Keratinocyte (primary cell): ENCODE data around the gene SESTD1.

Experiments
- EZH2 ChIP-seq: IDR thresholded peaks from one replicate; pipeline ENCODE4 v1.6.1; 2012; ENCODE audit warnings: inconsistent platforms, mild to moderate bottlenecking, low read length, moderate library complexity
- TF ChIP-seq, protein P1 (sequence below), 3 experiments: IDR thresholded peaks in 1 of 3; conservative IDR thresholded peaks in 1 of 3; optimal IDR thresholded peaks in 1 of 3; 2 replicates in 2 of 3; 3 replicates in 1 of 3; pipeline versions ENCODE3 to v1.5.1; 2011; ENCODE audit warnings: low read length in 3 of 3, mild to moderate bottlenecking in 3 of 3, moderate library complexity in 2 of 3, control low read depth in 1 of 3, inconsistent platforms in 1 of 3; ENCODE audit not compliant: insufficient read depth in 2 of 3; ENCODE audit errors: extremely low read depth in 1 of 3

DNA sequence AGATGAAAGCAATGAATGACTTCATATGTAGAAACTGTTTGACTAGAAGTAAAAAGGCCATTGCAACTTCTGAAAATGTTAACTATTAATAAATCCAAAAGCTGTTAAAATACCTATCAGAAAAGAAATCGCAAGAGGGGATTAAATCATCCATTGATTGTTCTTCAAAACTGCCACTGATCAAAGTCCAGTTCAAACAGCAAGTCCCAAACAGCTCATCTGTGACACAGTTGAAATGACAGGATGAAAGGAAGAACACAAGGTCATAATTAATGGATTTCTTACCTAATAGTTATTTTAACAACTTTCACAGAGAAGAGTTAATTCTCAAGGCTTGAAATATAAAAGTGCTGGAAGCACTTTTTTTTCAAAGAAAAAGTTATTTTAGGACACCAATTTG lies 90.4 kb downstream of the SESTD1 start:
- TF ChIP-seq, protein P1, sequence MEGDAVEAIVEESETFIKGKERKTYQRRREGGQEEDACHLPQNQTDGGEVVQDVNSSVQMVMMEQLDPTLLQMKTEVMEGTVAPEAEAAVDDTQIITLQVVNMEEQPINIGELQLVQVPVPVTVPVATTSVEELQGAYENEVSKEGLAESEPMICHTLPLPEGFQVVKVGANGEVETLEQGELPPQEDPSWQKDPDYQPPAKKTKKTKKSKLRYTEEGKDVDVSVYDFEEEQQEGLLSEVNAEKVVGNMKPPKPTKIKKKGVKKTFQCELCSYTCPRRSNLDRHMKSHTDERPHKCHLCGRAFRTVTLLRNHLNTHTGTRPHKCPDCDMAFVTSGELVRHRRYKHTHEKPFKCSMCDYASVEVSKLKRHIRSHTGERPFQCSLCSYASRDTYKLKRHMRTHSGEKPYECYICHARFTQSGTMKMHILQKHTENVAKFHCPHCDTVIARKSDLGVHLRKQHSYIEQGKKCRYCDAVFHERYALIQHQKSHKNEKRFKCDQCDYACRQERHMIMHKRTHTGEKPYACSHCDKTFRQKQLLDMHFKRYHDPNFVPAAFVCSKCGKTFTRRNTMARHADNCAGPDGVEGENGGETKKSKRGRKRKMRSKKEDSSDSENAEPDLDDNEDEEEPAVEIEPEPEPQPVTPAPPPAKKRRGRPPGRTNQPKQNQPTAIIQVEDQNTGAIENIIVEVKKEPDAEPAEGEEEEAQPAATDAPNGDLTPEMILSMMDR (optimal IDR thresholded peaks at IDR 0.05 in 1 of 3, IDR thresholded peaks at IDR 0.05 in 1 of 3, conservative IDR thresholded peaks at IDR 0.05 in 1 of 3; ENCODE audit: extremely low read depth in 1 of 3, insufficient read depth in 2 of 3, low read length in 3 of 3) = no peak
- no peak for TF ChIP-seq EZH2
